ENCODE data around the gene PRKCQ.

DNA sequence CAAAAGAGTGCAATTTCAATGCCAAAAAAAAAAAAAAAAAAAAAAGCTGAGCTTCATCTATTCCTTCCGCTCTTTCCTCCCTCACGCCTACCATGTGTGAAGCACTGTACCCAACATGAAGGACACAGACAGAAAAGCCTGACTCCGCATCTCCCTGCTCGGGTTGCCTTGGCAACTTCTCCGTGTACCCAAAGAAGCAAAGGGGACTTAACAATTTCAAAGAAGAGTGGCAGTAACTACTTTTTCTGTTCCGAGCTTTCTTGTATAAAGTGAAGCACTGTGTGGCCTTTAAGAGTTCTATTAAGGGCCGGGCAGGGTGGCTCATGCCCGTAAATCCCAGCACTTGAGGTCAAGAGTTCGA lies 177.7 kb downstream of the PRKCQ start:
- TF ChIP-seq, protein P1, sequence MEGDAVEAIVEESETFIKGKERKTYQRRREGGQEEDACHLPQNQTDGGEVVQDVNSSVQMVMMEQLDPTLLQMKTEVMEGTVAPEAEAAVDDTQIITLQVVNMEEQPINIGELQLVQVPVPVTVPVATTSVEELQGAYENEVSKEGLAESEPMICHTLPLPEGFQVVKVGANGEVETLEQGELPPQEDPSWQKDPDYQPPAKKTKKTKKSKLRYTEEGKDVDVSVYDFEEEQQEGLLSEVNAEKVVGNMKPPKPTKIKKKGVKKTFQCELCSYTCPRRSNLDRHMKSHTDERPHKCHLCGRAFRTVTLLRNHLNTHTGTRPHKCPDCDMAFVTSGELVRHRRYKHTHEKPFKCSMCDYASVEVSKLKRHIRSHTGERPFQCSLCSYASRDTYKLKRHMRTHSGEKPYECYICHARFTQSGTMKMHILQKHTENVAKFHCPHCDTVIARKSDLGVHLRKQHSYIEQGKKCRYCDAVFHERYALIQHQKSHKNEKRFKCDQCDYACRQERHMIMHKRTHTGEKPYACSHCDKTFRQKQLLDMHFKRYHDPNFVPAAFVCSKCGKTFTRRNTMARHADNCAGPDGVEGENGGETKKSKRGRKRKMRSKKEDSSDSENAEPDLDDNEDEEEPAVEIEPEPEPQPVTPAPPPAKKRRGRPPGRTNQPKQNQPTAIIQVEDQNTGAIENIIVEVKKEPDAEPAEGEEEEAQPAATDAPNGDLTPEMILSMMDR (IDR thresholded peaks at IDR 0.05) = no peak
- no peak for TF ChIP-seq POLR2A (IDR thresholded peaks at IDR 0.05)

Data from body of pancreas (tissue), 4 donors.